ENCODE measurements around the gene RILPL2. TPM values are rescaled to one million over a fixed set of nuclear protein-coding genes. Genes with fewer than 3 reads are reported as not detected.
A peak's percentile ranks its signal among the peaks of the same experiment; 100 is the strongest.

The RILPL2 gene
- total RNA-seq, 1 experiment from 2014 or later, result 2.6 TPM

DNA sequence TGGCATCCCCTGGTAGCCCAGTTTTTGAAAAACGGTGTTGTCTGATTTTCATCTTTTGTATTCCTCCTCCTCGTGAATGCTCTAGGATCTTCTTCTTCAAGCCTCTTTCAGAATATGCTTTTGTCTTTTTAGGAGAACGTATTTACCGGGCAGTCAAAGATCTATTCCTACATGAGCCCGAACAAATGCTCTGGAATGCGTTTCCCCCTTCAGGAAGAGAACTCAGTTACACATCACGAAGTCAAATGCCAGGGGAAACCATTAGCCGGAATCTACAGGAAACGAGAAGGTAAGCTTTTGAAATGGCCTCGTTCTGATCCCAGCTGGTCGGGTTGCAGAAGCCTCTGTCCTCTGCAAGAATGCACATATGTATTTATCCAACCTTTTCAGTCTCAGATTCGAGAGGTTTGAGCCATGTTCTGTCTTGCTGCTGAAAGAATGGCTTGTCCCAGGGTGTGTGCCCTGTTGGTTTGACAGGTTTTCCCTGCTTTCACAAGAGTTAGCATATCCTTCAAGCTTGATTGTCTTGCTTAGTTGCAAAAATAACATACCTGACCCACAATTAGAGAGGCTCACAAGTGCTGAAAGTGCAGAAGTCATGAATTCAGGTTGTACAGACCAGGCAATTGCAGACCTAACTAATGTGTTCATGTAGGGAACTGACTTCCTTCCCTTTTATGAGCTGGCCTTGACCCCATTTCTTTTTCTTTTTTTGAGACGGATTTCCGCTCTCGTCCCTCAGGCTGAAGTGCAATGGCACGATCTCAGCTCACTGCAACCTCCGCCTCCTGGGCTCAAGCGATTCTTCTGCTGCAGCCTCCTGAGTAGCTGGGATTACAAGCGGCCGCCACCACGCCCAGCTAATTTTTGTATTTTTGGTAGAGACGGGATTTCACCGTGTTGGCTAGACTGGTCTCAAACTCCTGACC lies 45.7 kb downstream of the RILPL2 start:
- peaks cover 21% of the 10 kb centered on the region for H3K4me1 Mint-ChIP-seq (ENCODE audit: insufficient read depth, unreplicated experiment)
- H3K27me3 Mint-ChIP-seq (ENCODE audit: insufficient read depth, unreplicated experiment), result no peaks in the 10 kb centered on the region
- CTCF ChIA-PET, result interaction anchor here (0.6 to 1.0 kb wide), 4 partner anchors 9 to 203 kb away, joined by 3 read pairs; no protein-coding TSS in a partner anchor
- intact Hi-C loops (cut with micrococcal nuclease), result no loop called here
- H3K9me3 Mint-ChIP-seq (ENCODE audit: unreplicated experiment), result no peaks in the 10 kb centered on the region
- TSS peak; percentile 14 for BruUV-seq (replicated peaks)
- TF ChIP-seq, protein P1, sequence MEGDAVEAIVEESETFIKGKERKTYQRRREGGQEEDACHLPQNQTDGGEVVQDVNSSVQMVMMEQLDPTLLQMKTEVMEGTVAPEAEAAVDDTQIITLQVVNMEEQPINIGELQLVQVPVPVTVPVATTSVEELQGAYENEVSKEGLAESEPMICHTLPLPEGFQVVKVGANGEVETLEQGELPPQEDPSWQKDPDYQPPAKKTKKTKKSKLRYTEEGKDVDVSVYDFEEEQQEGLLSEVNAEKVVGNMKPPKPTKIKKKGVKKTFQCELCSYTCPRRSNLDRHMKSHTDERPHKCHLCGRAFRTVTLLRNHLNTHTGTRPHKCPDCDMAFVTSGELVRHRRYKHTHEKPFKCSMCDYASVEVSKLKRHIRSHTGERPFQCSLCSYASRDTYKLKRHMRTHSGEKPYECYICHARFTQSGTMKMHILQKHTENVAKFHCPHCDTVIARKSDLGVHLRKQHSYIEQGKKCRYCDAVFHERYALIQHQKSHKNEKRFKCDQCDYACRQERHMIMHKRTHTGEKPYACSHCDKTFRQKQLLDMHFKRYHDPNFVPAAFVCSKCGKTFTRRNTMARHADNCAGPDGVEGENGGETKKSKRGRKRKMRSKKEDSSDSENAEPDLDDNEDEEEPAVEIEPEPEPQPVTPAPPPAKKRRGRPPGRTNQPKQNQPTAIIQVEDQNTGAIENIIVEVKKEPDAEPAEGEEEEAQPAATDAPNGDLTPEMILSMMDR (IDR thresholded peaks at IDR 0.05; ENCODE audit: unreplicated experiment), result no peak
- POLR2A ChIA-PET, result interaction anchor here (0.9 to 1.7 kb wide), 9 partner anchors 20 to 212 kb away, joined by 3 to 6 read pairs (median 4); partner anchors contain the start of genes DDX55, RILPL2 and SBNO1
- H3K27ac Mint-ChIP-seq (ENCODE audit: low read depth, unreplicated experiment), result no peak overlapping the region
- peaks cover 53% of the 10 kb centered on the region for H3K36me3 Mint-ChIP-seq (ENCODE audit: insufficient read depth, unreplicated experiment)
- H3K4me3 Mint-ChIP-seq (ENCODE audit: unreplicated experiment), result peak overlapping the region; percentile 83
- DNase-seq (ENCODE audit: unreplicated experiment), result no peak

DNA sequence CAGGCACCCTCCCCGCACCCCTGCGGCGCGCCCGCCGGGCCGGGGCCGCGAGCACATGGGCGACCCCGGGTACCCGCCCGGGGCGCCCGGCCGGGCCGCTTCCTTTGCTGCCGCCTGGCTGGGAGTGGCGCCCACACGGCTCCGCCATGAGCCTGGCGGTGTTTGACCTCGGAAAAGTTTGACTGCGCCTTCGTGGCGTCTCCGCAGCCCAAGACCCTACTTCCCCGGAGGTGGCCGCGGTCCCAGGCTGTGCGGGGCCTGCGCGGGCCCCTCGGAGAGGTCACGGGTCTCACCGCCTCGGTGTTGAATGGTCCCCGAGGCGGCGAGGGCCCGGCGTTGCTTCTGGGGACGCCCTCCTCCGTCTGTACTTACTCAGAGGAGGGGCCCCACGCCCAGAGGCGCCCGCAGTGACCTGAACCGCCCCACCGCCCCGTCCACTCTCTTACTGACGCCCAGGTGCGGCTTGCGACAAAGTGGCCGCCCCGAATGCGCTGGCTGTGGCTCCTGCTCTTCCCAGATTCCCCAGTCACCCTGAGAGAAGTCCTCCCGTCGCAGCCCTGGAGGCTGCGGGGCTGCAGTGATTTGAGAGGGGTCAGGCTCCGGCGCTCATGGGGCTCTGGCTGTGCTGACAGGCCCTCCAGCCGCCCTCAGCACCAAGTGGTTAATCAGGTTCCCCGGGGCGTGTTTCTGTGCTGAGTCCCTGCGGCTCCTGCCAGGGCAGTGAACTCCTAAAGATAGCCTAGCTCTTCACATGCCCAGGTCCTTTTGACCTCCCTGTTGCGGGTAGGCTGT lies 46.7 kb downstream of the RILPL2 start:
- BruUV-seq (replicated peaks), result no TSS peak
- no peaks in the 10 kb centered on the region for H3K9me3 Mint-ChIP-seq (ENCODE audit: unreplicated experiment)
- ChIA-PET CTCF (interaction anchor here (0.8 kb wide), 1 partner anchor 16 kb away, joined by 3 read pairs; no protein-coding TSS in a partner anchor), POLR2A (interaction anchor here (1.0 kb wide), 1 partner anchor 27 kb away, joined by 4 read pairs; no protein-coding TSS in a partner anchor)
- DNase-seq (ENCODE audit: unreplicated experiment), result no peak
- peaks cover 21% of the 10 kb centered on the region for H3K4me1 Mint-ChIP-seq (ENCODE audit: insufficient read depth, unreplicated experiment)
- TF ChIP-seq, protein P1 (IDR thresholded peaks at IDR 0.05; ENCODE audit: unreplicated experiment), result no peak
- peaks cover 43% of the 10 kb centered on the region for H3K36me3 Mint-ChIP-seq (ENCODE audit: insufficient read depth, unreplicated experiment)
- peak overlapping the region; percentile 67 for H3K27ac Mint-ChIP-seq (ENCODE audit: low read depth, unreplicated experiment)
- intact Hi-C loops (cut with micrococcal nuclease), result loop anchor here (5.0 kb wide), 1 partner anchor 193 kb away; the partner anchor contains the start of gene TMED2
- H3K27me3 Mint-ChIP-seq (ENCODE audit: insufficient read depth, unreplicated experiment), result no peaks in the 10 kb centered on the region
- peak overlapping the region; percentile 83 for H3K4me3 Mint-ChIP-seq (ENCODE audit: unreplicated experiment)

DNA sequence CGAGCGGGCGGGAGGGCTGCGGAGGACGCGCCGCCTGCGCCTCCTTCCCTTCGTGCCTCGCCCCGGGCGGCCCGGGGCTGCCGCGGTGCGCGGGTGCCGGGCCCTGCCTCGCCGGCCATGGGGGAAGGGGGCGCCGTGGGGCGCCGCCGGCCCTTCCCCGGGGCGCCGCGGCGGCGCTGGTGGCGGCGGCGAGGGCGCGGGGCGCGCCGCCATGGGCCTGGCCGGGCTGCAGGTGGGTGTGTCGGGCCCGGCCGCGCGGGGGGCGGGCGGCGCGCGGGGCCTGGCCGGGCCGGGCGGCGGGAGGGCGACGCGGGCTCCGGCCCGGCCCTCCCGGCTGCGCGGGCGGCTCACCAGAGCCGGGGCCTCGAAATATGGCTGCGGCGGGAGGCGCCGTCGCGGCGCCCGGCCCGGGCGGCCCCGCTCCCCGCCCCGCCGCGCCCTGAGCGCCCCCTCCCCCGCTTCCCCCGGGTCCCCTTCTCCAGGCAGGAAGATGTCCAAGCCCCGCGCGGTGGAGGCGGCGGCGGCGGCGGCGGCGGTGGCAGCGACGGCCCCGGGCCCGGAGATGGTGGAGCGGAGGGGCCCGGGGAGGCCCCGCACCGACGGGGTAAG lies 47.4 kb downstream of the RILPL2 start:
- Mint-ChIP-seq H3K4me3 (ENCODE audit: unreplicated experiment) (peak overlapping the region; percentile 83), H3K27me3 (ENCODE audit: insufficient read depth, unreplicated experiment) (no peaks in the 10 kb centered on the region), H3K9me3 (ENCODE audit: unreplicated experiment) (no peaks in the 10 kb centered on the region), H3K4me1 (ENCODE audit: insufficient read depth, unreplicated experiment) (peaks cover 21% of the 10 kb centered on the region), H3K36me3 (ENCODE audit: insufficient read depth, unreplicated experiment) (peaks cover 36% of the 10 kb centered on the region), H3K27ac (ENCODE audit: low read depth, unreplicated experiment) (no peak overlapping the region)
- intact Hi-C loops (cut with micrococcal nuclease), result loop anchor here (5.0 kb wide), 1 partner anchor 193 kb away; the partner anchor contains the start of gene TMED2
- CTCF ChIA-PET, result interaction anchor here (1.5 kb wide), 1 partner anchor 193 kb away, joined by 3 read pairs; no protein-coding TSS in a partner anchor
- TF ChIP-seq, protein P1 (IDR thresholded peaks at IDR 0.05; ENCODE audit: unreplicated experiment), result no peak
- POLR2A ChIA-PET, result interaction anchor here (0.6 to 6.2 kb wide), 3 partner anchors 9 to 69 kb away, joined by 3 to 127 read pairs (median 4); partner anchors contain the start of genes SBNO1 and SNRNP35
- no peak for DNase-seq (ENCODE audit: unreplicated experiment)
- no TSS peak for BruUV-seq (replicated peaks)

Data from MCF 10A (cell line).